Heart left ventricle (tissue), 16 donors: Measurements from ENCODE around the gene OXCT2. TPM values are rescaled to one million over a fixed set of nuclear protein-coding genes. Genes with fewer than 3 reads are reported as not detected.
"Not testable (repeated sequence)": the region's sequence is repeated elsewhere in the genome, so short reads cannot be mapped to it uniquely, and the experiment has no call there.

ENCODE experiments used
- ATAC-seq, 4 donors: fragments of 200-7000 bp; cut with Tn5 transposase; one replicate each; pipeline ENCODE4 v1.9.1; 2020 to 2022; ENCODE audit warnings: moderate library complexity in 4 of 4, mild to moderate bottlenecking in 3 of 4, moderate number of reproducible peaks in 1 of 4
- DNase-seq, 5 donors: peaks; one replicate each; pipeline ENCODE4 v3.0.0-alpha.2; 2020
- H3K27ac ChIP-seq, 12 donors: fragments of 200-600 bp; sonication (generic) in 4 of 12; one replicate each; pipeline versions ENCODE4 v1.5.0 to v1.8.0; 2016 to 2022; ENCODE audit warnings: mild to moderate bottlenecking in 2 of 12
- H3K27me3 ChIP-seq, 9 donors: fragments of 200-600 bp; sonication (generic) in 2 of 9; one replicate each; pipeline versions ENCODE4 v1.5.1 to v1.8.0; 2016 to 2022; ENCODE audit warnings: mild to moderate bottlenecking in 3 of 9
- H3K36me3 ChIP-seq, 9 donors: fragments of 200-600 bp; sonication (generic) in 2 of 9; one replicate each; pipeline versions ENCODE4 v1.5.0 to v1.8.0; 2018 to 2022; ENCODE audit warnings: mild to moderate bottlenecking in 2 of 9
- H3K4me1 ChIP-seq, 12 donors: fragments of 200-600 bp; sonication (generic) in 4 of 12; one replicate each; pipeline versions ENCODE4 v1.5.0 to v1.8.0; 2016 to 2022; ENCODE audit warnings: mild to moderate bottlenecking in 3 of 12
- H3K4me3 ChIP-seq, 12 donors: fragments of 200-600 bp; sonication (generic) in 4 of 12; one replicate each; pipeline versions ENCODE4 v1.5.0 to v1.8.0; 2017 to 2022; ENCODE audit warnings: mild to moderate bottlenecking in 9 of 12, moderate library complexity in 4 of 12
- H3K9me3 ChIP-seq, 12 donors: fragments of 200-600 bp; sonication (generic) in 4 of 12; one replicate each; pipeline versions ENCODE4 v1.5.0 to v1.8.0; 2016 to 2022; ENCODE audit warnings: mild to moderate bottlenecking in 1 of 12
- CTCF ChIP-seq, 12 donors: fragments of 200-600 bp; sonication (generic) in 4 of 12; IDR thresholded peaks; one replicate each; pipeline versions ENCODE4 v1.5.0 to v1.8.0; 2018 to 2022; ENCODE audit warnings: antibody characterized with exemption in 12 of 12, mild to moderate bottlenecking in 5 of 12
- POLR2A ChIP-seq, 2 donors: fragments of 450-650 bp; IDR thresholded peaks; one replicate each; pipeline ENCODE4 v1.6.1; 2017; ENCODE audit warnings: antibody characterized with exemption in 2 of 2, mild to moderate bottlenecking in 2 of 2, moderate library complexity in 2 of 2
- WGBS, 4 donors: extraction: QIAGEN DNeasy Blood & Tissue Kit in 2 of 4; methylation state at CpG; one replicate each; pipeline versions ENCODE4 v1.1.5 to v1.1.7; 2013 to 2018; 5-methylcytosine and 5-hydroxymethylcytosine counted together
- intact Hi-C, 10 donors: fragments of 100-400 bp; cut with DNase I; formaldehyde crosslinking; loops; one replicate each; pipeline versions ENCODE4 v1.11.1 to v1.14.2; 2022
- polyA plus RNA-seq, 2 donors: library from polyadenylated mRNA; stranded (reverse); fragments of 200-250 nt; gene quantifications; one replicate each; pipeline ENCODE4 v1.2.3, GENCODE V29; 2013
- total RNA-seq, 9 donors: library from RNA; depleted of rRNA in 2 of 9; stranded (reverse); fragments of >200 nt in 2 of 9; fragmentation: NEBNext Ultra II Directional in 3 of 9; extraction: Animal tissue kit (Norgen Biotek cat#: 25700) in 3 of 9; gene quantifications; one replicate each; pipeline versions ENCODE4 v1.1.0 to v1.2.4, GENCODE V29; 2016 to 2023
- donor health status: ischemic (EF 13 %, LVEDD 7.1; RV severe dilation, severe dysfunction).
- donor health status: healthy with polysubstance abuse.
- donor health status: DM: no; HTN: yes; CAD: no.
- donor health status: DM: no; HTN: no; CAD: no.
- donor health status: ischemic (EF 25% LVEDD 6.9; RV normal size, moderate dysfunction).
- donor health status: ischemic (EF 25% LVEDD 5.7; RV mildly dilated, moderate dysfunction).
- donor health status: healthy.
- donor health status: DM: yes; HTN: yes; CAD: no.
- donor health status: ischemic (EF 35%, LVEDD 5.7; RV mildly dilated, moderate dysfunction).
- donor health status: nonischemic (EF 11% LVEDD 7.7; RV severe dilation, severe dysfunction).
- donor health status: DM: yes; HTN: yes; CAD: no.
- donor health status: PGD.
- donor health status: ischemic (EF 29% LVEDD 5.4; RV normal size, mild dysfunction).
- donor health status: nonischemic (EF 23%, LVEDD 6.1; RV moderate dilation, normal function).

OXCT2 gene
- total and polyA plus RNA-seq, 11 donors: 0.75 to 7.5 (median 2.7) TPM

- 78 to 84% (median 83%) methylated on average over 6 of the region's 6 CpGs for WGBS, 4 donors
- TF ChIP-seq POLR2A (IDR thresholded peaks at IDR 0.05): no peak
- no peak for TF ChIP-seq CTCF (IDR thresholded peaks at IDR 0.05)
These were observed 11.0 kb upstream of the OXCT2 start for GRCh38 chr1:39782103-39782502.

GRCh38 chr1:39781349-39781715, 10.2 kb upstream of the OXCT2 start:
- TF ChIP-seq CTCF (IDR thresholded peaks at IDR 0.05): no peak
- TF ChIP-seq POLR2A (IDR thresholded peaks at IDR 0.05): no peak
- 82 to 88% (median 85%) methylated on average over 2 of the region's 2 CpGs for WGBS, 4 donors
- ATAC-seq: no peak

More at GRCh38 chr1:39782103-39782502, 11.0 kb upstream of the OXCT2 start:
- H3K4me3 ChIP-seq: no peak overlapping the region
- H3K27ac ChIP-seq: no peak overlapping the region
- H3K27me3 ChIP-seq: peaks cover 0 to 5% (median 0%) of the 10 kb centered on the region in 9 donors
- DNase-seq (no peak), ATAC-seq (no peak)
- intact Hi-C loops: no loop called here
- no peaks in the 10 kb centered on the region for H3K9me3 ChIP-seq
- H3K4me1 ChIP-seq: no peaks in the 10 kb centered on the region
- H3K36me3 ChIP-seq: no peaks in the 10 kb centered on the region

GRCh38 chr1:39779821-39780220, 8.7 kb upstream of the OXCT2 start:
- intact Hi-C loops: no loop called here
- ATAC-seq (no peak), DNase-seq (no peak)
- H3K27me3 ChIP-seq: no peaks in the 10 kb centered on the region
- H3K9me3 ChIP-seq: no peaks in the 10 kb centered on the region
- H3K27ac ChIP-seq: no peak overlapping the region
- WGBS, 4 donors: 77 to 90% (median 84%) methylated on average over 2 to 5 of the region's 5 CpGs
- no peak overlapping the region for H3K4me3 ChIP-seq
- H3K4me1 ChIP-seq: no peaks in the 10 kb centered on the region
- no peaks in the 10 kb centered on the region for H3K36me3 ChIP-seq
- TF ChIP-seq POLR2A (IDR thresholded peaks at IDR 0.05): no peak
- TF ChIP-seq CTCF (IDR thresholded peaks at IDR 0.05): no peak

More at GRCh38 chr1:39781349-39781715, 10.2 kb upstream of the OXCT2 start:
- no peak overlapping the region for H3K4me3 ChIP-seq
- H3K27ac ChIP-seq: no peak overlapping the region
- DNase-seq: no peak
- intact Hi-C loops: no loop called here
- H3K4me1 ChIP-seq: no peaks in the 10 kb centered on the region
- no peaks in the 10 kb centered on the region for H3K36me3 ChIP-seq
- H3K27me3 ChIP-seq: no peaks in the 10 kb centered on the region
- H3K9me3 ChIP-seq: no peaks in the 10 kb centered on the region

GRCh38 chr1:39779137-39779536, 8.0 kb upstream of the OXCT2 start:
- no peaks in the 10 kb centered on the region for H3K27me3 ChIP-seq
- no peak overlapping the region for H3K27ac ChIP-seq
- H3K36me3 ChIP-seq: no peaks in the 10 kb centered on the region
- TF ChIP-seq CTCF (IDR thresholded peaks at IDR 0.05) (no peak), POLR2A (IDR thresholded peaks at IDR 0.05) (no peak)
- H3K4me3 ChIP-seq: no peak overlapping the region
- no peak for DNase-seq
- H3K4me1 ChIP-seq: no peaks in the 10 kb centered on the region
- intact Hi-C loops: no loop called here
- no peak for ATAC-seq
- H3K9me3 ChIP-seq: no peaks in the 10 kb centered on the region
- 76 to 87% (median 82%) methylated on average over 3 to 7 of the region's 7 CpGs for WGBS, 4 donors

- 76 to 80% (median 78%) methylated on average over 6 to 12 of the region's 12 CpGs for WGBS, 4 donors
- DNase-seq, ATAC-seq, H3K4me3 ChIP-seq, H3K27ac ChIP-seq, H3K9me3 ChIP-seq, H3K27me3 ChIP-seq, intact Hi-C loops, H3K36me3 ChIP-seq, H3K4me1 ChIP-seq: not testable (repeated sequence)
These were observed 7.4 kb upstream of the OXCT2 start for GRCh38 chr1:39778463-39779099.

- 89 to 100% (median 92%) methylated on average over 2 to 16 of the region's 17 CpGs; no CpG with 5 or more reads in 1 of the 4 donors for WGBS, 4 donors
- H3K27ac ChIP-seq, DNase-seq, H3K36me3 ChIP-seq, H3K4me1 ChIP-seq, intact Hi-C loops, H3K9me3 ChIP-seq, H3K4me3 ChIP-seq, H3K27me3 ChIP-seq, ATAC-seq: not testable (repeated sequence)
These were observed 6.7 kb upstream of the OXCT2 start for GRCh38 chr1:39777896-39778295.
